Nephron progenitor cell (in vitro differentiated cells): ENCODE results near the gene ACO1.

Experiments used
- DNase-seq: peaks from one replicate; pipeline ENCODE4 v3.0.0; 2021
- H3K27ac Mint-ChIP-seq: 2 replicates; pipeline ENCODE4 v1.8.0; 2021; ENCODE audit warnings: mild to moderate bottlenecking, moderate library complexity, mixed read lengths
- H3K27me3 Mint-ChIP-seq: 2 replicates; pipeline ENCODE4 v1.8.0; 2021; ENCODE audit warnings: mild to moderate bottlenecking, low read depth, mixed read lengths; ENCODE audit not compliant: poor library complexity
- H3K36me3 Mint-ChIP-seq: 2 replicates; pipeline ENCODE4 v1.8.0; 2021; ENCODE audit warnings: low read depth, mixed read lengths
- H3K4me1 Mint-ChIP-seq: 2 replicates; pipeline ENCODE4 v1.8.0; 2021; ENCODE audit warnings: mixed read lengths
- H3K4me3 Mint-ChIP-seq: 2 replicates; pipeline ENCODE4 v1.8.0; 2021; ENCODE audit warnings: mild to moderate bottlenecking, moderate library complexity, mixed read lengths
- H3K9me3 Mint-ChIP-seq: 2 replicates; pipeline ENCODE4 v1.8.0; 2021; ENCODE audit warnings: mild to moderate bottlenecking, moderate library complexity, mixed read lengths
- CTCF ChIP-seq: fragments of 200-600 bp; sonication (generic); IDR thresholded peaks from 2 replicates; pipeline ENCODE4 v1.5.0; 2021; ENCODE audit warnings: antibody characterized with exemption

Gene ACO1

GRCh38 chr9:32456564-32456963 lies 72.1 kb downstream of the ACO1 start:
- Mint-ChIP-seq H3K36me3 (peaks cover 31% of the 10 kb centered on the region), H3K9me3 (no peaks in the 10 kb centered on the region), H3K27ac (no peak overlapping the region), H3K4me3 (no peak overlapping the region), H3K27me3 (no peaks in the 10 kb centered on the region), H3K4me1 (no peaks in the 10 kb centered on the region)
- DNase-seq: no peak
- TF ChIP-seq CTCF: no peak

GRCh38 chr9:32463500-32464293 lies 79.3 kb downstream of the ACO1 start:
- Mint-ChIP-seq H3K4me1 (peaks cover 4% of the 10 kb centered on the region), H3K27me3 (no peaks in the 10 kb centered on the region), H3K36me3 (peaks cover 5% of the 10 kb centered on the region), H3K27ac (no peak overlapping the region), H3K4me3 (no peak overlapping the region), H3K9me3 (no peaks in the 10 kb centered on the region)
- DNase-seq: no peak
- TF ChIP-seq CTCF: no peak

- no peaks in the 10 kb centered on the region for H3K27me3 Mint-ChIP-seq
- H3K27ac Mint-ChIP-seq: no peak overlapping the region
- peaks cover 3% of the 10 kb centered on the region for H3K4me1 Mint-ChIP-seq
- TF ChIP-seq CTCF: no peak
- H3K9me3 Mint-ChIP-seq: no peaks in the 10 kb centered on the region
- DNase-seq: no peak
- H3K36me3 Mint-ChIP-seq: no peaks in the 10 kb centered on the region
- no peak overlapping the region for H3K4me3 Mint-ChIP-seq
Observed at GRCh38 chr9:32468740-32469139, 84.3 kb downstream of the ACO1 start.

GRCh38 chr9:32472344-32472743 lies 87.9 kb downstream of the ACO1 start:
- no peaks in the 10 kb centered on the region for H3K9me3 Mint-ChIP-seq
- H3K36me3 Mint-ChIP-seq: no peaks in the 10 kb centered on the region
- H3K4me3 Mint-ChIP-seq: no peak overlapping the region
- no peak for TF ChIP-seq CTCF
- H3K27me3 Mint-ChIP-seq: no peaks in the 10 kb centered on the region
- no peaks in the 10 kb centered on the region for H3K4me1 Mint-ChIP-seq
- no peak for DNase-seq
- no peak overlapping the region for H3K27ac Mint-ChIP-seq

GRCh38 chr9:32483343-32483742 lies 98.9 kb downstream of the ACO1 start:
- Mint-ChIP-seq H3K27me3 (peaks cover 7% of the 10 kb centered on the region), H3K4me3 (no peak overlapping the region), H3K36me3 (peaks cover 21% of the 10 kb centered on the region), H3K4me1 (no peaks in the 10 kb centered on the region), H3K9me3 (no peaks in the 10 kb centered on the region), H3K27ac (no peak overlapping the region)
- no peak for DNase-seq
- TF ChIP-seq CTCF: no peak
